Stimulated activated CD8-positive, alpha-beta memory T cell treated with anti-CD3 and anti-CD28 coated beads, Interleukin-4, amount 100 ng/mL, for 1 hour (primary cell): ENCODE data around the gene PHKG2.

ENCODE experiments used
- DNase-seq, 2 donors: peaks; one replicate each; pipeline ENCODE4 v3.0.0-alpha.2; 2020; ENCODE audit warnings: low read depth in 2 of 2, low spot score in 1 of 2

PHKG2 gene

DNA sequence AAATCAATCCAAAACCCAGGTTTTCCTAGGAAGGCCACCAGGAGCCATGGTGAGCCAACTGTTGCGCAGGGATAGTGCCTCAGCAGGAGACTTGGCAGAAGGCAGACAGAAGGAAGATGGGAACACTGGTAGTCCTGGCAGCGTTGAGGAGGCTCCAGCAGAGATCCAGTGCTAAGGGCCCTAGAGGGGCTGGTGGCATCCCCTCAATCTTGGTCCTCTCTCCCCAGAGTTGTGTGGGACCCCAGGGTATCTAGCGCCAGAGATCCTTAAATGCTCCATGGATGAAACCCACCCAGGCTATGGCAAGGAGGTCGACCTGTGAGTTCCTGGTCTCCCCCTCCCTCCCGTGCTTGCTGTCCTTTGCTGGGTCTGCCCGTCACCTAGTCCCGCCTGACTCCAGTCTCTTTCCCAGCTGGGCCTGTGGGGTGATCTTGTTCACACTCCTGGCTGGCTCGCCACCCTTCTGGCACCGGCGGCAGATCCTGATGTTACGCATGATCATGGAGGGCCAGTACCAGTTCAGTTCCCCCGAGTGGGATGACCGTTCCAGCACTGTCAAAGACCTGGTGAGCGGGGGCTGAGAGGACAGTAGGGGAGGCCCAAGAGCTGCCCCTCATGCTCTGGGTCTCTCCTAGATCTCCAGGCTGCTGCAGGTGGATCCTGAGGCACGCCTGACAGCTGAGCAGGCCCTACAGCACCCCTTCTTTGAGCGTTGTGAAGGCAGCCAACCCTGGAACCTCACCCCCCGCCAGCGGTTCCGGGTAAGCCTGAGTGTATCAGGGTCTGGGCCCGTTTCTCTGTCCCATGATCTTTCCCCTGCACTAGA, 7.9 kb downstream of the PHKG2 start:
- no peak for DNase-seq

DNA sequence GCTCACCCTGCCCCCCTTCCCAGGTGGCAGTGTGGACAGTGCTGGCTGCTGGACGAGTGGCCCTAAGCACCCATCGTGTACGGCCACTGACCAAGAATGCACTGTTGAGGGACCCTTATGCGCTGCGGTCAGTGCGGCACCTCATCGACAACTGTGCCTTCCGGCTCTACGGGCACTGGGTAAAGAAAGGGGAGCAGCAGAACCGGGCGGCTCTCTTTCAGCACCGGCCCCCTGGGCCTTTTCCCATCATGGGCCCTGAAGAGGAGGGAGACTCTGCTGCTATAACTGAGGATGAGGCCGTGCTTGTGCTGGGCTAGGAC, 8.5 kb downstream of the PHKG2 start:
- no peak for DNase-seq

DNA sequence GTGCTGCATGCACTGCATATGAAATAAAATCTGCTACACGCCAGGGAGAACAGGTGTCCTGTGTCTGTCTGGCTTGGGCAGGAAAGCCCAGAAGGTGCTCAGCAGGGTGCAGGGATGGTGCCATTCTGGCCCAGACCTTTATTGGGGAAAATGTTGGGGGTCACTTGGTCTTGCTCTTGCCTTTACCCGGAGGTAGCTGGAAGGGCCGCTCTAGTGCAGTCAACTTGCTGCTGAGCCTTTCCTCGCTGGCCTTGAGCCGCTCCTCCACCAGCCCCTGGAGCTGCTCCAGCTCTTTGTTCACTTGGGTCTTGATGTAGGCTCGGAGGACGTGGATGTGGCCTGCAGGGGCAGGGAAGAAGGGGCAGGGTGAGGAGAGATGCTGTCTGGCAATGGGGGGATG, 9.1 kb downstream of the PHKG2 start:
- no peak for DNase-seq

DNA sequence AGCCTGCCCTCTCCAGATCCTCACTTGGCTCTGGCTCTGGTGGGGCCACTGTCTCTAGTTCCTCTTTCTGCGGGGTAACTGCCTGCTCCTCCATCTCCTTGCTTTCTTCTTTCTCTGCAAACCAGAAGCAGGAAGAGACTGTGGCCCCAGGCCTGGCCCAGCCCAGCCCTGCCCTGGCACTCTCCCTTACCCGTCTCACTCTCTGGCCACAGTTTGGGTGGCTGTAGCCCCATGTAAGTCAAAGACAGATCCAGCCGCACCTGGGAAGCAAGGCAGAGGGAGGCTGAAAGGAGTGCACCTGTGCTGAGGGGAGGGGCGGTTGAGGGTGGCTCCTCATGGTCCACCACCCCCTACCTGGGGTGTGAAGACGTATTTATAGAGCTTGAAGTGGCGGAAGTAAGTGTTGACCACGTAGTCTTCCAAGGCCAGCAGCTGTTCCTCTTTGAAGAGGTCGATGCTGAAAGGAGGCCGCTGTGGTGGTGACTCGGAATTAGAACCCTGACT, 10.8 kb downstream of the PHKG2 start:
- DNase-seq = no peak

DNA sequence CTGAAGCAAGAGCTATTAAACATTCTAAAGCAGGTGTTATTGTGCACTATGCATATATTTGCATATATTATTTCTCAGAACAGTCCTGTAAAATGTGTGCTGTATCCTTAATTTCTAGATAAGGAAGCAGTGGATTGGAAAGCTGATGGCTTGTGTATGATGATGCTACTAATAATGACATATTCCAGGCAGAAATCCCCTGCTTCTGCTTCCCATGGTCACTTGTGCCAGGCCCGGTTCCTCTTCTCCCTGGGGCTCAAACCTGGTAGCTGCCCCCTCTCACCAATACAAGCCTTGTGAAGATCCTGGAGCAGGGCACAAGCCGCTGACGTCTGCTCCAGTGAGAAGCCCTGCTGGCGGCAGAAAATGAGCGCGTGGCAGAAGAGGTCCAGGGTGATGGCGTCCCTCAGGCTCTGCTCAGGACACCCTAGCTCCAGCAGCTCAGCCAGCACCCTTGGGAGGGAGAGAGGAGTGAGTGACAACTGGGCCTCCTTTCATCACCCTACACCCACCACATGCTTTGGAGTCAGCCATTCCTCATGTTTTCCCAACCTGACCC, 11.9 kb downstream of the PHKG2 start:
- DNase-seq = no peak

DNA sequence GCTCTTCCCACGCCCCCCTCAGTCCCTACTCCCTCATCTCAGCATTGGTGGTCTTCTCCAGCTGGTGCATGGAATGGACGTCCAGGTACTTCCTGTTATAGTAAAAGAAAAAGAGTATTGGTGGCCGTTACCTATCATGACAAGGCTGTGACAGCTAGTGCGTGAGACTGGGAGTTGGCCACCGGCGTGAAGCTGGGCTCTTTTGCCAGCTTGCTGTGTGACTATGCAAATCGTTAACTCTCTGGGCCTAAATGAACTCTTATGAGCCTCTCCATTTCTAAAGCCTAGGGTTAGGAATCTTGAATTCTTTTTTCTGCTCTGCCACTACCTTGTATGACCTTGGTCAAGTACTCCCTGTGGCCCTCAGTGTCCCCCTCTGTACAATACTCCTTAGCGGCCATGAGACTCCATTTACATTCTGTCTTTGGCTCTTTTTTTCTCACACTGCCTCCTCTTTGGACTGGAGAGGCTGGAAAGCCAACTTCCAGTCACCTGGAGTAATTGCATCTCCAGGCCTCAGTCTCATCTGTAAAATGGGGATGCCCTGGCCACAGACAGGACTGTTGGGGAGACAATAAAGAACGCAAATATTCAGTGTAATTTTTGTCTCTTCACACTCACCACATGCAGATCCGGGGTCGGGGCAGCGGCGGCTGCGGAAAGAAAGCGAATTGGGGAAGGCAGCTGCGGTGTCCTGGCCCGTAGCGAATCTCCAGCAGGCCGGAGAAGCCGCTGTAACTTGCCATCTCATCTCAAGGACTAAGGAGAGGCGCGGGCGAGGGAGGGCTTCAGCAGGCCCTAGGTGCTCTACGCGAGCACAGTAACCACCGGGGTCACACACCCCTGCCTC, 12.6 kb downstream of the PHKG2 start:
- no peak for DNase-seq

DNA sequence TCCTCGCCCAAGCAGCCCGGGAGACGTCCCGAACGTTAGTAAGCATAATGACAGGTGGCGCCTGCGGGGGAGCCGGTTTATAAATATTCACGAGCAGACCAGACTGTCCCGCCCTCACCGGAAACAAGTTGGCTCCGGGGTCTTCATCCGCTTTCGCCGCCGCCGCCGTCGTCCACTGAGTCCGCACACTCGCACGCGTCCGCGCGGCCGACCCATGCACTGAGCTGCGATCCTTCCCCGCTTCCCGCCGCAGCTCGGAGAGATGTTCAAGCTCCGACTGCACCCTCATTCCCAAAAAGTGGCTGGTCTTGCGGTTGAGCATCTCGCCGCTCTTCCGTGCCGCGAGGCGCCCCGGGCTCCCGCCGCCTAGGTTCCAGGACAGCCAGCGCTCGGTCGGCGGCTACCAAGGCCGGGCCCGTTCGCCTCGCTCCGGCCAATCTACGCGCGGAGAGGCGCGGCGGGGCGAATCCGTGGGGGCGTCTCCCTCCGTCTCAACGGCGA, 13.3 kb downstream of the PHKG2 start:
- no peak for DNase-seq

DNA sequence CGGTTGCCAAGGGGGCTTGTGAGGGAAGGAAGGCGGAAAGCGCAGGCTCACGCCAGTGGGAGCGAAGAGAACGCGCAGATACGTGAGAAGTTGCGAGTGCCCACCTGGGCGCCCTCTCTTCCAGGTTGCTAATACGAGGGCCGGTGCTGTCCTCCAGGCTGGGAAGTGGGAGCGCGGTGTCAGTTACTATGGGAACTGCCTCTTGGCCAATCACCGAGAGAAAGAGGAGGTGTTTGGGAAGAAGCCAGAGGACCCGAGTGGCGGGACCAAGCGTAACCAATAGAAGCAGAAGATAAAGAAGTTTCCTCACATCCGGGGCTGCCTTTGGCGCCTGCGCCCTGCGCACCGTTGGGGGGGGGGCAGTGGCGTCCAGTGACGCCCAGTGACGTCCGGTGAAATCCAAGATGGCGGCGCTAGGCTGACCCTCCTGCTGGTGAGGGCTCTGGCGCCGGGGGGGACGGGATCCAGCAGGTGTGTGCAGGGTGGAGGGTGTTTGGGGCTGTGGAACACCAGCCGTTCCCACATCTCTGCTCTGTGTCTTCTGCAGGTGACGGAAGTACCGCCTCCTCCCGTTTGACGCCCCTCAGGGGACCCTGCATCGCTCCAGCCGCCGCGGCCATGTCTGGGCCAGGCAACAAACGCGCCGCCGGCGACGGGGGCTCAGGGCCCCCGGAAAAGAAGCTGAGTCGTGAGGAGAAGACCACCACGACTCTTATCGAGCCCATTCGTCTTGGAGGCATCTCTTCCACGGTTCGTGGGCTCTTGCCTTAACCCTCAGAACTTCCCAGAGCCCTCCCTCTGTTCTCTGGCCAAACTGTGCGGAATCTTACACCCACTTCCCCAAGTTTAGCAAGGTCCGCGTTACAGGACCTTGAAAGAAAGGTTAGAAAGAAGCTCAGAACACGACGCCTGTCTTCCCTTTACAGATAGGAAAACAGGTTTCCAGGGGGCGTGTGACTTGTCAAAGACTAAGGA, 14.0 kb downstream of the PHKG2 start, which contains the start of the genes CFAP119 and RNF40:
TSS of gene CFAP119 (minus strand) at position 135 of the 975 bp plus-strand sequence. CDS start 314 bp downstream, outside the sequence.
TSS of gene RNF40 (plus strand) at position 395 of the 975 bp plus-strand sequence. CDS start at position 619, 224 bp downstream.
- peak; percentile 78 to 82 for DNase-seq

DNA sequence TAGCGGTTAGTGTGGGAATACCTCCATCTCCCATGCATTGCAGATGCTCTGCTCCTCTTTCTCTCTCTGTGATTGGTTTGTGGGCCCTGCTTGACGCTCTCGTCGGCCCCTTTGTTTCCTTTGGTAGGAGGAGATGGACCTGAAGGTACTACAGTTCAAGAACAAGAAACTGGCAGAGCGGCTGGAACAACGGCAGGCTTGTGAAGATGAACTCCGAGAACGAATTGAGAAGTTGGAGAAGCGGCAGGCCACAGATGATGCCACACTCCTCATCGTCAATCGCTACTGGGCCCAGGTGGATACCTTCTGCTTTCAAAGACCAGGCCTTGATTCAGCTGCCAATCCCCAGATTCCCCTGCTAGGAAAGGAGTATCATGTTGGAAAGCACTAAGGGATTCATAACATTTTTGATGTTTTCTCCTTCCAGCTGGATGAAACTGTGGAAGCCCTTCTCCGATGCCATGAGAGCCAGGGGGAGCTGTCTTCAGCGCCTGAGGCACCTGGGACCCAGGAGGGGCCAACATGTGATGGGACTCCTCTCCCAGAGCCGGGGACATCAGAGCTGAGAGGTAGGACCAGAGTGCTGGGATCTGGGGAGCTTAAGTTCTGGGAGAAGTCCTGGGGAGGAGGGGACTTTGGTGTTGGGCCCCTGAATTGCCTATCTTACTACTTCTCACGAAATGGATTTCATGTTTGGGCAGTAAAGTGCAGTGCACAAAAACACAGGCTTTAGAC, 14.9 kb downstream of the PHKG2 start:
- DNase-seq = no peak

DNA sequence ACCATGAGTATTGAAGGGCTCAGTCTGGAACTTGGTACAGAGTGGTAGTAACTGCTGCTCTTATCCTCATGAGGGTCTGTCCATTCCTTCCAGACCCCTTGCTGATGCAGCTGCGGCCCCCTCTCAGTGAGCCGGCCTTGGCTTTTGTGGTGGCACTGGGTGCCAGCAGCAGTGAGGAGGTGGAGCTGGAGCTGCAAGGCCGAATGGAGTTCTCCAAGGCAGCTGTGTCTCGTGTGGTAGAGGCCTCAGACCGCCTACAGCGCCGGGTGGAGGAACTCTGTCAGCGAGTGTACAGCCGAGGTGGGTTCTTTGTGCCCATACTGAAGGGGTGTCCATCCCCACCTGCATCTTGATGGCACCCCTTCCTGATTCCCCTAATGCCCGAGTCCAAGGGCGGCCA, 15.9 kb downstream of the PHKG2 start:
- no peak for DNase-seq

DNA sequence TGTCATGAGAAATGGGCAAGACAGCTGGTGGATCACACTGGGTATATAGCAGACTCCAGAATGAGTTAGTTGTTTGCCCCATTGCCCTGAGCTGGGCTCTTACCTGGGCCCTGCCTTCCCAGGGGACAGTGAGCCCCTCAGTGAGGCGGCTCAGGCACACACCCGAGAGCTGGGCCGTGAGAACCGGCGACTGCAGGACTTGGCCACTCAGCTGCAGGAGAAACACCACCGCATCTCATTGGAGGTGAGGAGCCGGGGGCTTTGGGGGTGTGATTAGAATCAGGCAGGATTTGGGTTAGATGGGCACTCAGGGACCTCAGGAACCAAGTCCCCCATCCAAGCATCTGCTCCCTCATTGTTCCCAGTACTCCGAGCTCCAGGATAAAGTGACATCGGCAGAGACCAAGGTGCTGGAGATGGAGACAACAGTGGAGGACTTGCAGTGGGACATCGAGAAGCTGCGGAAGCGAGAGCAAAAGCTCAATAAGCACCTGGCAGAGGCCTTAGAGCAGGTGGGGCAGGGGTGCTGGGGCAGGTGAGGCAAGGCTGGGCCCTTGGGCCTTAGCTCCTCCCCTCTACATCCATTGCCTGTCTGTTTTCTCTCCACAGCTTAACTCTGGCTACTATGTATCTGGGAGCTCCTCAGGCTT, 16.7 kb downstream of the PHKG2 start:
- DNase-seq = no peak

DNA sequence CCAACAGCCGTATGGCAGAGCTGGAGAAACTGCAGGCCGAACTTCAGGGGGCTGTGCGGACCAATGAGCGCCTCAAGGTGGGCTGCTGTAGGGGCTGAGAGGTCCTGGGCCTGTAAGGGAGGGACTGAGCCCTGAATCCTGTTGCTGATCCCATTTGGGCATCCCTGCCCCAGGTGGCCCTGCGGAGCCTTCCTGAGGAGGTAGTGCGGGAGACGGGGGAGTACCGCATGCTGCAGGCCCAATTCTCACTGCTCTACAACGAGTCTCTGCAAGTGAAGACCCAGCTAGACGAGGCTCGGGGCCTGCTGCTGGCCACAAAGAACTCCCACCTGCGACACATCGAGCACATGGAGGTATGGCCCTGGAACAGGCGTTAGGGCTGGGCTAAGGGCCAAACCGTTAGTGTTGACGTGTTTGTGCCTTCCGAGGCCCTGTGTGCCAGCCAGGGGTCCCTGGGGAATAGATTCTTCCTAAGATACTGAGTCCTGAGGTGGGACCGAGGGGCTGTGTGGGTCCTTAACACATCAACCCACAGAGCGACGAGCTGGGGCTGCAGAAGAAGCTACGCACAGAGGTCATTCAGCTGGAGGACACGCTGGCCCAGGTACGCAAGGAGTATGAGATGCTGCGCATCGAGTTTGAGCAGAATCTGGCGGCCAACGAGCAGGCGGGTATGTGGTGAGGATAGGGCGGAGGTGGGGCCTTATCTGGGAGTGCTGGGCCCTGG, 18.1 kb downstream of the PHKG2 start:
- DNase-seq = no peak

DNA sequence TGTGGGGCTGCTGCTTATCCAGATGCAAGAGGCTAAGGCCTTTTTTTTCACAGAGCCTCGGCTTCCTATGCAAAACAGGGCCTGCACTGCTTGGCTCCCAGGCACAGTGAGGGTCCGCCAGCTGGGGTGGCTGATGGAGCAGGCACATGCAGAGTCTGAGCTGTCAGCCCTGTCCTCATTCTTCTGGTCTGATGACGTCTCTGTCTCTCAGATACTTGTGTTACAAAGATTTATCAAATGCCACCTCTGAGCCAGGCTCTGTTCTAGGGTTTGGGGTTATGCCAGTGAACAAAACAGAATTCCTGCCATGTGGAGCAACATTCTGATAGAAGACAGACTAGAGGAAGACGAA, 18.7 kb downstream of the PHKG2 start:
- no peak for DNase-seq

DNA sequence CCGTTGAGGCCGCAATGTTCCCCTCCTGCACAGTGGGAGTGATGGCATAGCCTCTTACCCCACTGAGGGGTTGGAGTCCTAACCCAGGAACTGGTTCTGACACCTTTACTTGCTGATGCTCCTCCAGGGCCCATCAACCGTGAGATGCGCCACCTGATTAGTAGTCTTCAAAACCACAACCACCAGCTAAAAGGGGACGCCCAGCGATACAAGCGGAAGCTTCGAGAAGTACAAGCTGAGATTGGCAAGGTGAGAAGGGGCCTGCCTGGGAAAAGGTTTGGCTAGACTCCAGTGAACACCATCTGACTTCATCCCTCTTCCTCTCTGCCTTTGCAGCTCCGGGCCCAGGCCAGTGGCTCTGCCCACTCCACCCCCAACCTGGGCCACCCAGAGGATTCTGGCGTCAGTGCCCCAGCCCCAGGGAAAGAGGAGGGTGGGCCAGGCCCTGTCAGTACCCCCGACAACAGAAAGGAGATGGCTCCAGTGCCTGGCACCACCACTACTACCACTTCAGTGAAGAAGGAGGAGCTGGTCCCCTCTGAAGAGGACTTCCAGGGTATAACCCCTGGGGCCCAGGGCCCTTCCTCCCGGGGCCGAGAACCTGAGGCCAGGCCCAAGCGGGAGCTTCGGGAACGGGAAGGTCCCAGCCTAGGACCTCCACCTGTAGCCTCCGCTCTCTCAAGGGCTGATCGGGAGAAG, 19.7 kb downstream of the PHKG2 start:
- no peak for DNase-seq

DNA sequence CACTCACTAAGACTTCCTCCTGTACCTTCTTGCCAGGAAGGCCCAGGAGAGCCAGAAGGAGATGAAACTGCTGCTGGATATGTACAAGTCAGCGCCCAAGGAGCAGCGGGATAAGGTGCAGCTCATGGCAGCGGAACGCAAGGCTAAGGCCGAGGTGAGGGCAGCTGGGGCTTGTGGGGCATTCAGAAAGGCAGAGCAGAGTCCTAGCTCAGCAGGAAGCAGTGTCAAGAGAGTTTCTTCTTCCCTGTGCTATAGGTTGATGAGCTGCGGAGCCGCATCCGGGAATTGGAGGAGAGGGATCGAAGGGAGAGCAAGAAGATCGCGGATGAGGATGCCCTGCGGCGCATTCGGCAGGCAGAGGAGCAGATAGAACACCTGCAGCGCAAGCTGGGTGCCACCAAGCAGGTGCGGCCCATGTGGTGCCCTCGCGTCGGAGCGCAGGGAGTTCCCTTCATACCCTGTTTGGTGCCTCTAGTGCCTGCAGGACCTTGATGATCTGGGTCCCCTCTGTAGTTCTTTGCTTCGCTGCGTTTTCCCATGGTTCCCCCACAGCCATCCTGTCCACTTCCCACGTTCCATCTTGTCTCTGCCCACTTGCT, 20.5 kb downstream of the PHKG2 start:
- no peak for DNase-seq

DNA sequence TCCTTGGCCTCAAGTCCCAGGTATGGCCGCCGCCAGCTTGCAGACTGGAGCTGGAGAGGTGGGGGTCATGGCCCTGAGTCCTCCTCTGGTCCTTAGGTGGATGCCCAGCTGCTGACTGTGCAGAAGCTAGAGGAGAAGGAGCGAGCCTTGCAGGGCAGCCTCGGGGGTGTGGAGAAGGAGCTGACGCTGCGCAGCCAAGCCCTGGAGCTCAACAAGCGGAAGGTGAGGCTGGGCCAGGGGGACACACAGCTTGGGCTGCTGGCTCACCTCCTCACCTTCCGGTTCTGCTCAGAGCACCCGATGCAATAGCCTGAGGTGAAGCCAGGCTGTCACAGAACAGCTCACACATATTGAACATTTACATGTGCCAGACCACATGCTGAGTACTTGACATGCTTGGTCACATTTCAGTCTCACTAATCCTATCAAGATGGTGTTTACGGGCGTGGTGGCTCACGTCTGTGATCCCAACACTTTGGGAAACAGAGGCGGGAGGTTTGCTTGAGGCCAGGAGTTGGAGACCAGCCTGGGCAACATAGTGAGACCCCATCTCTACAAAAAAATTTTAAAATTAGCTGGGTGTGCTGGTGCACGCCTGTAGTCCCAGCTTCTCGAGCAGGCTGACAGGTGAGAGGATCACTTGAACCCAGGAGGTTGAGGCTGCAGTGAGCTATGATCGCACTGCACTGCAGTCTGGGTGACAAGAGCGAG, 21.3 kb downstream of the PHKG2 start:
- no peak for DNase-seq

DNA sequence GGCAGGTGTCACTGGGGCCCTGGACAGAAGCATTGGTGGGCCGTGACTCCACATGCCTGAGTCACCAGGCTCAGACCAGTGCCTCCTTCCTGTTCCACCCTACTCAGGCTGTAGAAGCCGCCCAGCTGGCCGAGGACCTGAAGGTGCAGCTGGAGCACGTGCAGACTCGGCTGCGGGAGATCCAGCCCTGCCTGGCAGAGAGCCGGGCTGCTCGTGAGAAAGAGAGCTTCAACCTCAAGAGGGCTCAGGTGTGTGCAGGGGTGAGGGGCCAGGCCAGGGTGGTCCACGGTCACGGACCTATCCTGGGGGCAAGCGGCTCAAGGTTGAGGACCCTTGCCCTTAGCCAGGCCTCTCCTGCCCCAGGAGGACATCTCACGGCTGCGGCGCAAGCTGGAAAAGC, 23.5 kb downstream of the PHKG2 start:
- no peak for DNase-seq
